NOMO-1 (cell line): ENCODE results near the gene INAFM2.

Experiments used
- DNase-seq, 2 experiments: peaks; one replicate each; lab custom pipeline; 2025; ENCODE audit not compliant: unreplicated experiment in 2 of 2; lab: John Stamatoyannopoulos, UW

The INAFM2 gene

GRCh38 chr15:40323239-40323952, at the start of gene INAFM2:
INAFM2 (plus strand) TSS chr15:40323692; CDS start chr15:40324056, 364 bp downstream.
- DNase-seq, result peak; percentile 96 to 98

- DNase-seq, result peak; percentile 77 to 85
Measured at GRCh38 chr15:40274350-40275274, 48.9 kb upstream of the INAFM2 start.

- no peak for DNase-seq
Measured at GRCh38 chr15:40275523-40275922, 48.0 kb upstream of the INAFM2 start.

- no peak for DNase-seq
Measured at GRCh38 chr15:40275954-40276353, 47.5 kb upstream of the INAFM2 start.

GRCh38 chr15:40276927-40277326, 46.6 kb upstream of the INAFM2 start:
- DNase-seq, result no peak

- DNase-seq, result peak; percentile 45 to 59
Measured at GRCh38 chr15:40277471-40277870, 46.0 kb upstream of the INAFM2 start.

- no peak for DNase-seq
Measured at GRCh38 chr15:40278026-40278425, 45.5 kb upstream of the INAFM2 start.

GRCh38 chr15:40279437-40280141, 43.9 kb upstream of the INAFM2 start:
- peak; percentile 50 to 51 for DNase-seq

GRCh38 chr15:40280260-40281056, 43.0 kb upstream of the INAFM2 start:
- no peak for DNase-seq

GRCh38 chr15:40281057-40281800, 42.3 kb upstream of the INAFM2 start:
- DNase-seq, result no peak

- DNase-seq, result no peak
Measured at GRCh38 chr15:40281801-40282146, 41.7 kb upstream of the INAFM2 start.

- DNase-seq, result peak; percentile 32 to 64
Measured at GRCh38 chr15:40282147-40282868, 41.2 kb upstream of the INAFM2 start.

- DNase-seq, result peak; percentile 26 to 30
Measured at GRCh38 chr15:40282869-40283614, 40.5 kb upstream of the INAFM2 start, which contains the start of gene ANKRD63. ANKRD63 (minus strand) TSS chr15:40283064; CDS start chr15:40282586, 478 bp downstream.

GRCh38 chr15:40283615-40284300, 39.7 kb upstream of the INAFM2 start:
- DNase-seq, result no peak

GRCh38 chr15:40285151-40285550, 38.3 kb upstream of the INAFM2 start:
- DNase-seq, result no peak

- no peak for DNase-seq
Measured at GRCh38 chr15:40285554-40286011, 37.9 kb upstream of the INAFM2 start.

- no peak for DNase-seq
Measured at GRCh38 chr15:40286061-40286532, 37.4 kb upstream of the INAFM2 start.
